CD4-positive, alpha-beta T cell treated with Interleukin-2 at 100 ng/mL for 4 hours (primary cell): ENCODE measurements around the gene PIGA.

Experiments
- DNase-seq: peaks from one replicate; pipeline ENCODE4 v3.0.0-alpha.2; 2020; ENCODE audit warnings: low spot score

Gene PIGA

GRCh38 chrX:15335135-15336022 lies at the start of gene PIGA:
Gene PIGA (minus strand): TSS chrX:15335523. CDS start chrX:15331930, 3,593 bp downstream.
- peak; percentile 92 for DNase-seq

- DNase-seq, result no peak
Measured at GRCh38 chrX:15384304-15384703, 49.0 kb upstream of the PIGA start, which contains the start of gene VEGFD. Gene VEGFD (minus strand): TSS chrX:15384413. CDS start chrX:15383946, 467 bp downstream.

- no peak for DNase-seq
Measured at GRCh38 chrX:15382813-15383212, 47.5 kb upstream of the PIGA start.

GRCh38 chrX:15376956-15377355 lies 41.6 kb upstream of the PIGA start:
- DNase-seq, result no peak

- no peak for DNase-seq
Measured at GRCh38 chrX:15373976-15374375, 38.7 kb upstream of the PIGA start.

- no peak for DNase-seq
Measured at GRCh38 chrX:15366506-15367352, 31.4 kb upstream of the PIGA start.

- DNase-seq, result no peak
Measured at GRCh38 chrX:15359701-15360100, 24.4 kb upstream of the PIGA start.

- DNase-seq, result no peak
Measured at GRCh38 chrX:15358533-15358932, 23.2 kb upstream of the PIGA start.

GRCh38 chrX:15356444-15356843 lies 21.1 kb upstream of the PIGA start:
- DNase-seq, result no peak

- no peak for DNase-seq
Measured at GRCh38 chrX:15350329-15350996, 15.1 kb upstream of the PIGA start.

GRCh38 chrX:15349046-15349445 lies 13.7 kb upstream of the PIGA start:
- DNase-seq, result peak; percentile 39

GRCh38 chrX:15345976-15346375 lies 10.7 kb upstream of the PIGA start:
- DNase-seq, result no peak

- DNase-seq, result no peak
Measured at GRCh38 chrX:15344106-15344505, 8.8 kb upstream of the PIGA start.

- DNase-seq, result no peak
Measured at GRCh38 chrX:15343075-15343476, 7.8 kb upstream of the PIGA start.

- DNase-seq, result no peak
Measured at GRCh38 chrX:15340867-15341266, 5.5 kb upstream of the PIGA start.

- DNase-seq, result peak; percentile 35
Measured at GRCh38 chrX:15336023-15336413, 695 bp upstream of the PIGA start.

GRCh38 chrX:15334561-15334960 lies 762 bp downstream of the PIGA start:
- peak; percentile 30 for DNase-seq

- no peak for DNase-seq
Measured at GRCh38 chrX:15328821-15329220, 6.5 kb downstream of the PIGA start.

- no peak for DNase-seq
Measured at GRCh38 chrX:15328131-15328530, 7.2 kb downstream of the PIGA start.

- DNase-seq, result no peak
Measured at GRCh38 chrX:15322472-15322871, 12.9 kb downstream of the PIGA start.

- DNase-seq, result no peak
Measured at GRCh38 chrX:15322072-15322471, 13.3 kb downstream of the PIGA start.

GRCh38 chrX:15321447-15321846 lies 13.9 kb downstream of the PIGA start:
- no peak for DNase-seq
